GM21515 (cell line): ENCODE results near the gene EXOC4.
"Not testable (repeated sequence)": the region's sequence is repeated elsewhere in the genome, so short reads cannot be mapped to it uniquely, and the experiment has no call there.

ENCODE experiments used
- ATAC-seq: cut with Tn5 transposase; IDR thresholded peaks from one replicate; pipeline ENCODE4 v1.9.1; 2021; ENCODE audit not compliant: unreplicated experiment

The EXOC4 gene

GRCh38 chr7:133611955-133612354 lies 359.1 kb downstream of the EXOC4 start:
- ATAC-seq: no peak

GRCh38 chr7:133613250-133613790 lies 360.4 kb downstream of the EXOC4 start:
- no peak for ATAC-seq

- no peak for ATAC-seq
Measured at GRCh38 chr7:133614251-133614650, 361.4 kb downstream of the EXOC4 start.

GRCh38 chr7:133618970-133619369 lies 366.1 kb downstream of the EXOC4 start:
- ATAC-seq: no peak

- no peak for ATAC-seq
Measured at GRCh38 chr7:133619491-133619890, 366.6 kb downstream of the EXOC4 start.

- ATAC-seq: no peak
Measured at GRCh38 chr7:133623721-133624120, 370.8 kb downstream of the EXOC4 start.

GRCh38 chr7:133625046-133625445 lies 372.2 kb downstream of the EXOC4 start:
- ATAC-seq: no peak

GRCh38 chr7:133629701-133630100 lies 376.8 kb downstream of the EXOC4 start:
- ATAC-seq: no peak

- no peak for ATAC-seq
Measured at GRCh38 chr7:133633055-133633454, 380.2 kb downstream of the EXOC4 start.

GRCh38 chr7:133635541-133635940 lies 382.7 kb downstream of the EXOC4 start:
- no peak for ATAC-seq

- ATAC-seq: no peak
Measured at GRCh38 chr7:133638857-133639256, 386.0 kb downstream of the EXOC4 start.

GRCh38 chr7:133641436-133641835 lies 388.6 kb downstream of the EXOC4 start:
- no peak for ATAC-seq

GRCh38 chr7:133642907-133643306 lies 390.0 kb downstream of the EXOC4 start:
- ATAC-seq: no peak

- ATAC-seq: not testable (repeated sequence)
Measured at GRCh38 chr7:133643652-133644051, 390.8 kb downstream of the EXOC4 start.

- no peak for ATAC-seq
Measured at GRCh38 chr7:133645884-133646391, 393.1 kb downstream of the EXOC4 start.

- no peak for ATAC-seq
Measured at GRCh38 chr7:133646472-133647315, 393.8 kb downstream of the EXOC4 start.

- ATAC-seq: no peak
Measured at GRCh38 chr7:133649593-133649992, 396.7 kb downstream of the EXOC4 start.

- no peak for ATAC-seq
Measured at GRCh38 chr7:133650069-133650468, 397.2 kb downstream of the EXOC4 start.

- no peak for ATAC-seq
Measured at GRCh38 chr7:133650487-133651300, 397.8 kb downstream of the EXOC4 start.

GRCh38 chr7:133652547-133652946 lies 399.7 kb downstream of the EXOC4 start:
- ATAC-seq: no peak

- no peak for ATAC-seq
Measured at GRCh38 chr7:133654547-133654946, 401.7 kb downstream of the EXOC4 start.

- no peak for ATAC-seq
Measured at GRCh38 chr7:133662276-133662675, 409.4 kb downstream of the EXOC4 start.
